Fibroblast of the aortic adventitia (primary cell): Measurements from ENCODE around the gene LRRC31. TPM values are rescaled to one million over a fixed set of nuclear protein-coding genes. Genes with fewer than 3 reads are reported as not detected.
A peak's percentile ranks its signal among the peaks of the same experiment; 100 is the strongest.

Source experiments
- DNase-seq: peaks from one replicate; pipeline ENCODE4 v3.0.0-alpha.2; 2010; ENCODE audit warnings: low read depth
- H3K4me3 ChIP-seq: 2 replicates; pipeline ENCODE4 v1.5.1; 2011; ENCODE audit warnings: low read depth, mild to moderate bottlenecking, control low read depth, low read length, moderate library complexity
- total RNA-seq: library from RNA; depleted of rRNA; stranded (reverse); fragments of >200 nt; gene quantifications from 2 replicates; pipeline ENCODE4 v1.2.3, GENCODE V29; 2012; ENCODE audit warnings: low replicate concordance
- TF ChIP-seq, protein P1 (sequence below): IDR thresholded peaks from 2 replicates; pipeline ENCODE4 v1.5.1; 2011; ENCODE audit warnings: mild to moderate bottlenecking, low read length, control low read depth, inconsistent platforms; ENCODE audit not compliant: insufficient read depth

LRRC31 gene
- total RNA-seq, 1 donor = not detected

GRCh38 chr3:169905404-169905803 lies 35.7 kb upstream of the LRRC31 start:
- TF ChIP-seq, protein P1, sequence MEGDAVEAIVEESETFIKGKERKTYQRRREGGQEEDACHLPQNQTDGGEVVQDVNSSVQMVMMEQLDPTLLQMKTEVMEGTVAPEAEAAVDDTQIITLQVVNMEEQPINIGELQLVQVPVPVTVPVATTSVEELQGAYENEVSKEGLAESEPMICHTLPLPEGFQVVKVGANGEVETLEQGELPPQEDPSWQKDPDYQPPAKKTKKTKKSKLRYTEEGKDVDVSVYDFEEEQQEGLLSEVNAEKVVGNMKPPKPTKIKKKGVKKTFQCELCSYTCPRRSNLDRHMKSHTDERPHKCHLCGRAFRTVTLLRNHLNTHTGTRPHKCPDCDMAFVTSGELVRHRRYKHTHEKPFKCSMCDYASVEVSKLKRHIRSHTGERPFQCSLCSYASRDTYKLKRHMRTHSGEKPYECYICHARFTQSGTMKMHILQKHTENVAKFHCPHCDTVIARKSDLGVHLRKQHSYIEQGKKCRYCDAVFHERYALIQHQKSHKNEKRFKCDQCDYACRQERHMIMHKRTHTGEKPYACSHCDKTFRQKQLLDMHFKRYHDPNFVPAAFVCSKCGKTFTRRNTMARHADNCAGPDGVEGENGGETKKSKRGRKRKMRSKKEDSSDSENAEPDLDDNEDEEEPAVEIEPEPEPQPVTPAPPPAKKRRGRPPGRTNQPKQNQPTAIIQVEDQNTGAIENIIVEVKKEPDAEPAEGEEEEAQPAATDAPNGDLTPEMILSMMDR = no peak
- no peak overlapping the region for H3K4me3 ChIP-seq

DNA sequence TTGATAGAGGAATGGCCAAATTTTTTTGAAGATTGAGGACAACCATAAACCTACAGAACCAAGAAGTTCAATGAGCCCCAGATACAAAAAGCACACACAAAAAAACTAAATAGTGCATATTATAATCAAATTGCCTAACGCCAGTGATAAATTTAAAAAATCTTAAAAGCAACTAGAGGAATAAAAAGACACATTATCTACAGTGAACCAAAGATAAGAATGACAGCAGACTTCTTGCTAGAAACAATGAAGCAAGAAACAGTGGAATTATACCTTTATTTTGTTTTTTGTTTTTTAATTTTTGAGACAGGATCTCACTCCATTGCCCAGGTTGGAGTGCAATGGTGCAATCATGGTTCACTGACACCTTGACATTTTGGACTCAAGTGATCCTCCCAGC lies 31.7 kb upstream of the LRRC31 start:
- no peak overlapping the region for H3K4me3 ChIP-seq
- TF ChIP-seq, protein P1 = no peak
- no peak for DNase-seq

More at GRCh38 chr3:169905404-169905803, 35.7 kb upstream of the LRRC31 start:
- DNase-seq = no peak

DNA sequence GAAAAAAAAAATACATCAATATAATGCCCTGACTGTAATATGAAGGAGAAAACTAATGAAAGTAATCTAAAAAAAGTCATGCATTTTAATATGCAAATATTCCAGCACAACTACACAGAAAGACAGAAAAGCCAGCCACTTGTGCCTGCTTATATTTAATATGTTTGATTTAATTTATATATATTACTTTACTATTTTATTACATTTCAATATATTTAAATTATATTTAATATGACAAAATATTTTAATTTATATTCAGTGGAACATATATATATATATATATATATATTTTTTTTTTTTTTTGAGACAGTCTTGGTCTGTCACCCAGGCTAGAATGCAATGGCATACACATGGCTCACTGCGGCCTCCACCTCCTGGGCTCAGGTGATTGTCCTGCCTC lies 27.5 kb upstream of the LRRC31 start:
- DNase-seq = no peak
- no peak overlapping the region for H3K4me3 ChIP-seq
- TF ChIP-seq, protein P1 = no peak

DNA sequence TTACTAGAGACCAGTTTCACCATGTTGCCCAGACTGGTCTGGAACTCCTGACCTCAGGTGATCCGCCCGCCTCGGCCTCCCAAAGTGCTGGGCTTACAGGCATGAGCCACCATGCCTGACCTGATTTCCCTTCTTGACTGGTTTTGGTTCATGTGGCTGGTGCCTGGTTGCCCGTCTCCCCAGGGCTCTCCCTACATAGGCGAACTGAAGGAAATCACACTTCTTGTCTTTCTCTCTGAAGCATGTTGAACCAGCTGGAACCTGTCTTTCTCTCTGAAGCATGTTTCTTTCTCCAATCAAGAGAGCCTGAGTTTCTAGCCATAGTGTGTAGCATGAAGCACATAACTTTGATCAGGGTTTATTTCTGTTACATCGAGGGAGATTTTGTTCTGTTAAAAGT lies 25.3 kb upstream of the LRRC31 start:
- no peak overlapping the region for H3K4me3 ChIP-seq
- TF ChIP-seq, protein P1 = no peak
- DNase-seq = no peak

DNA sequence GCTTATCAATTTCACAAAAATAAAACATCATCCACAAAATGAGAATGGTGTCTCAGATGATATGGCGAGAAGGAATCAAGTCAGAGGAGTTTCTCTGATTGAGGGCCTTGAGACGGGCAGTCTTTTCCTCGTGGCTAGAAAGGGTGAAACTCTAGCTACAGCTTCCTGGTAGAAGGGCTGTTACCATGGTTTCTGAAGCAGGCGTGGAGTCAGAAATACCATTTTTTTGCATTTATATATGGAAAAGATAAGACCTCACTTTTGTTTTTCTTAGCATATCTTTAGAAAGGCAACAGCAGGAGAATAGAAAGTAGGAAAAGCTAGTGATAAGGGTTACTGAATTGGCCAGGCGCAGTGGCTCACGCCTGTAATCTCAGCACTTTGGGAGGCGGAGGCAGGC lies 24.4 kb upstream of the LRRC31 start:
- TF ChIP-seq, protein P1 = no peak
- peak; percentile 19 for DNase-seq
- no peak overlapping the region for H3K4me3 ChIP-seq

DNA sequence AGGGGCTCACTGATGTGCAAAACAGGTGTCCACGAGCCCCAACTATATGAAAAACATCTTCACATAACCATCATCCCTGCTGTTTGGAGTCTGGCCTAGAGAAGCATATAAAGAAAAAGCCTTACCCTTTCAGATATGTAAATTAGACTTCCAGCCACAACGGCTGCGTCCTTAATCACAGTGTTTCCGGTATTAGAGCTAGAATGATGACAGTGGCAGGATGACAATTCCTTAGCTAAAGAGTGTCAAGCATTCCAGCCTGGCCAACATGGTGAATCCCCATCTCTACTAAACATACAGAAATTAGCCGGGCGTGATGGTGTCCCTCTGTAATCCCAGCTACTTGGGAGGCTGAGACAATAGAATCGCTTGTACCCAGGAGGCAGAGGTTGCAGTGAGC lies 22.2 kb upstream of the LRRC31 start:
- TF ChIP-seq, protein P1 = no peak
- H3K4me3 ChIP-seq = no peak overlapping the region
- no peak for DNase-seq

GRCh38 chr3:169886671-169887070 lies 16.9 kb upstream of the LRRC31 start:
- TF ChIP-seq, protein P1 = no peak
- DNase-seq = peak; percentile 80
- H3K4me3 ChIP-seq = no peak overlapping the region
